GM12892 (cell line): ENCODE results near the gene EPHB2.
"Not testable (repeated sequence)": the region's sequence is repeated elsewhere in the genome, so short reads cannot be mapped to it uniquely, and the experiment has no call there.

Source experiments
- DNase-seq: peaks from one replicate; pipeline ENCODE4 v3.0.0; 2011; ENCODE audit not compliant: insufficient read length
- FAIRE-seq: peaks from 2 replicates; lab custom pipeline; 2011; peaks lifted over from hg19 to GRCh38; lab: Jason Lieb, UNC
- POLR2A ChIP-seq: IDR thresholded peaks from 2 replicates; pipeline ENCODE4 v1.6.1; 2011; ENCODE audit warnings: low read depth, low read length, control low read depth
- POLR2AphosphoS5 ChIP-seq: IDR thresholded peaks from 2 replicates; pipeline ENCODE4 v1.6.1; 2011; ENCODE audit warnings: low read depth, low read length, control low read depth
- TAF1 ChIP-seq: IDR thresholded peaks from 2 replicates; pipeline ENCODE4 v1.6.1; 2011; ENCODE audit warnings: low read depth, mild to moderate bottlenecking, control low read depth, low read length, borderline replicate concordance

Gene EPHB2

DNA sequence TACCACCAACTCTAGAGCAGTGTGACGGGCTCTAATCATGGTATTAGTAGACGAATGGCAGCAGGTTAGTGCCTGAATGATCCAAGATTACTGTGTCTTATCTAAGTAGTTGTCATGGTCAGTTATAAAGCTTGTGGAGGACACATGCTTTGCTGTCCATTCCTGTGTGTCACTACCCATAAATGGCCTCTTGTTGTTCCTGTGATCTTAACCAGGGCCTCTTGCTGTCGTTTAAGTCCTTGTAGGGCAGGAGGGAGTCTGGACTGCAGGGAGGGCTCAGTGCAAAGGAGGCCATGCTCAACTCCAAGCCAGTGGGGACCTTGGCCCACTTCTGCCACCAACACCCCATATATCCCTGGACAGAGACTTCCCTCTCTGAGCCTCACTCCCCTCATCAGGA lies 130.5 kb downstream of the EPHB2 start:
- DNase-seq, result no peak
- no peak for FAIRE-seq
- TF ChIP-seq POLR2A (no peak), TAF1 (no peak), POLR2AphosphoS5 (no peak)

DNA sequence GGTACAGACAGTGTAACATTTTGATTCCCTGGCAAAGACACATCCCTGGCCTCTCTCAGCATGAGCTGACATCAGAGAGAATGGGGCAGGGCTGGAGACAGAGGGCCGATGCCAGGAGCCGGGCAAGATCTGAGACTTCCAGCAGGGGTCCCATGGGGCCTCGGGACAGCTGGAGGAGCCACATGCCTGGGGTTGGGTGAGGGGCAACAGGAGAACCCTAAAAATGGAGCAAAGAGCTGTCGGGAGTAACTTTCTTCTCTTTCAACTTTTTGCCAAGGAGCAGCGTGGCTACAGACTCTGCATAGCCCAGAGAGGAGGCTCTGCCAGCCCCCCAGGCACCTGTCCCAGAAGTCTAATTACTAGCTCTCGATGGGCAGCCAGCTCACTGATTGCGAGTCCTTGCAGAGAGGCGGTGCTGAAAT lies 131.2 kb downstream of the EPHB2 start:
- FAIRE-seq, result no peak
- TF ChIP-seq TAF1 (no peak), POLR2AphosphoS5 (no peak), POLR2A (no peak)
- no peak for DNase-seq

DNA sequence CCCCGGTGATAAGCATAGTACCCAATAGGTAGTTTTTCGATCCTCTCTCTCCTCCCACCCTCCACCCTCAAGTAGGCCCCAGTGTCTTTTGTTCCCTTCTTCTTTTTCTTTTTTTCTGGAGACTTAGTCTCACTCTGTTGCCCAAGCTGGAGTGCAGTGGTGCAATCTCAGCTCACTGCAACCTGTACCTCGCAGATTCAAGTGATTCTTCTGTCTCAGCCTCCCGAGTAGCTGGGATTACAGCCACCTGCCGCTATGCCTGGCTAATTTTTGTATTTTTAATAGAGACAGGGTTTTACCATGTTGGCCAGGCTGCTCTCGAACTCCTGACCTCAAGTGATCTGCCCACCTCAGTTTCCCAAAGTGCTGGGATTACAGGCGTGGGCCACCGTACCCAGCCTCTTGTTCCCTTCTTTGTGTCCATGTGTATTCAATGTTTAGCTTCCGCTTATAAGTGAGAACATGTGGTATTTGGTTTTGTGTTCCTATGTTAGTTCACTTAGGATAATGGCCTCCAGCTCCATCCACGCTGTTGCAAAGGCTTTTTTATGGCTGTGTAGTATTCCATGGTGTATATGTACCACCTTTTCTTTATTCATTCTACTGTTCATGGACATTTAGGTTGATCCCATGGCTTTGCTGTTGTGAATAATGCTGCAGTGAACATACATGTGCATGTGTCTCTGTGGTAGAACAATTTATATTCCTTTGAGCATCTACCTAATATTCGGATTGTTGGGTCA lies 133.0 kb downstream of the EPHB2 start:
- not testable (repeated sequence) for FAIRE-seq

DNA sequence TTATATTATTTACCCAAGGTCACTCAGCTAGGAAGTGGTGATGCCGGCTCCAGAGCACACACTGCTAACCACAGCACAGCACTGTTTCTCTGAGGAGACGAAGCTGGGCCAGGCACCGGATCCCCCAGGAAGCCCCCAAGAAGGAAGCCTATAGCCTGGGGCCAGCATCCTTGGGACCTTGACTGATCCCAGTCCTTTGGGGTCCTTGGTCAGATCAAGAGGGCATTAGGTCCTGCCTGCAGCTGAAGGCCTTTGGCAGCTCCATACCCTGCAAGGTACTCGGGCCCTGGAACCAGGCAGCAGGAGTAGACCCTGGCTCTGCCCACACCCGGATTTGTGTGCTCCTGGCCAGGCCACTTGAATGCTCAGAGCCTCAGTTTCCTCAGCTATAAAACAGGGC lies 134.0 kb downstream of the EPHB2 start:
- no peak for TF ChIP-seq TAF1
- no peak for TF ChIP-seq POLR2A
- TF ChIP-seq POLR2AphosphoS5, result no peak
- DNase-seq (no peak), FAIRE-seq (no peak)

More for the DNA sequence above, 133.0 kb downstream of the EPHB2 start:
- DNase-seq, result not testable (repeated sequence)

DNA sequence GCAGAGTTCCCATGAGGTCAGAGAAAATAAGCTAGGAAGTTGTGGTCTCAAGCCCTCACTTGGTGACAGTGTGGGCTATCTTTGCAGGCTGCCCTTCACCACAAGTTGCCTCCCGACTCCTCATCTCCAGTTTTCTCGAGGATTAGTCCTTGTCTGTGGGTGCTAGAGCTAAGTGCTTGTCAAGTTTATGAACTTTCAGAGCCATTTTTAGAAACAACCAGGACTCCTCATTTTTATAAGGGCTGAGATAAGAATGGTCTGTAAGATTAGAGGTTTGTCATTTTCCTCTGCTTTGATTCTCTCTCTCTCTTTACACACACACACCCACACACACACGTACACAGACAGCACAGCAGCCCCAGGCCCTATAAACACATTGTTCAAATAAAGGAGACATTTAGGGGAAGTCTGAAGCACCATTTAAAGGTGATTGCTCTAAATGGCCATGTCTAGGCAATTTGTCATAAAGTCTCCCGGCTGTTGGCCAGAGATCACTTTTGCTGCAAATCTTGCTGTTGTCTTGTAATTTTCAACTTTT lies 134.8 kb downstream of the EPHB2 start:
- DNase-seq, result no peak
- no peak for TF ChIP-seq POLR2AphosphoS5
- no peak for TF ChIP-seq POLR2A
- no peak for TF ChIP-seq TAF1
- FAIRE-seq, result no peak

DNA sequence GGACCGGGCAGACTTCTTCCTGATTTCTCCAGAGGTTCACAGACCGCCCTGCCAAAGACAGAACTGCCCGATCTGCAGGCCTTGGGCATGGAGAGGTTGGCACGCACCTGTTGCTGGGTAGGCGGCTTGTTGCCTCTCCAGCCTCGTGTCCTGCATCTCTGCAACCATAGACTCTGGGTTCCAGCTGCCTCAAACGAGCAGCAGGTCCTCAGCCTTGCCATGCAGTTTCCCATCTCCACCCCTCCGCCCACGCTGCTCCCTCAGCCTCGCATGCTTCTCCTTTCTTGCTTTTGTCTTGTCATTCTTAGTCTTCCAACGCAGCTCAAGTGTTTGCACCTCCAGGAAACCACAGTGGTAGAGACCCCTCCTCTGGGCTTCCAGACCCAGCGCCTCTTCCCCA lies 135.8 kb downstream of the EPHB2 start:
- FAIRE-seq (no peak), DNase-seq (no peak)
- TF ChIP-seq POLR2A, result no peak
- no peak for TF ChIP-seq TAF1
- TF ChIP-seq POLR2AphosphoS5, result no peak

DNA sequence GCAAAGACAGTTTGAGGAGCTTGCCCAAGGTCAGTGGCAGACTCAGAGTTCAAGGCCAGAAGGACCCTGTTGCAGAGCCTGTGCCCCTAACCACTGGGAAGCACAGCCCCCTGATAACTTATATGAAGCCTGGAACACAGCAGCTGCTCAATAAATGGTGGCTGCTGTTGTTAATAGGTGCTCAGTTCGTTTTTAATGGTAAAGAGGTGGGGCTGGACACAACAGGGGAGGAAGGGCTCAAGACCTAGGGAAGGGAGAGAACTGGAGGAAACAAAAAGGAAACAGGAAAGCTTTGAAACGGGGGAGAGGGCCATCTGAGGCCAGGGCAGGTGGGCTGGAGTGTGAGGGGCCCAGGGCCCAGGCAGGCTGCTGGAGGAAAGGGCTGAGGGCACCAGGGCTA lies 136.6 kb downstream of the EPHB2 start:
- FAIRE-seq, result no peak
- TF ChIP-seq POLR2A, result no peak
- no peak for TF ChIP-seq POLR2AphosphoS5
- no peak for TF ChIP-seq TAF1
- no peak for DNase-seq

DNA sequence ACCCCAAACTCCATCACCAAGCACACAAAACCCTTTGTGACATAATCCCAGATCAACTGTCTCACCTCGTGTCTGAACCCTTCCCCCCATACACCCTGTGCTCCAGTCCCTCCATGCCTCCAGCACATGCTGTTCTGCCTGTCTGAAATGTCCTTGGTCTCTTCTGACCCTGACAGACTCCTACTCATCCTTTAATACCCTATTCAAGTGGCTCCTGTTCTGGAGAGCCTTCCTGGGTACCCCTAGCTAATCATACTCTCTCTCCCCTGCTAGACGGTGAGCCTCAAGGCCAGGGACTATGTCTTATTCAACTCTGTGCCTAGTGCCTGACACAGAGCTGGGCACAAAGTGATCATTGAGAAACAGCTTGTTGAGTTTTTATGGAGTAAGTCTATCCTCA lies 137.1 kb downstream of the EPHB2 start:
- no peak for DNase-seq
- TF ChIP-seq POLR2AphosphoS5 (no peak), POLR2A (no peak), TAF1 (no peak)
- FAIRE-seq, result no peak

DNA sequence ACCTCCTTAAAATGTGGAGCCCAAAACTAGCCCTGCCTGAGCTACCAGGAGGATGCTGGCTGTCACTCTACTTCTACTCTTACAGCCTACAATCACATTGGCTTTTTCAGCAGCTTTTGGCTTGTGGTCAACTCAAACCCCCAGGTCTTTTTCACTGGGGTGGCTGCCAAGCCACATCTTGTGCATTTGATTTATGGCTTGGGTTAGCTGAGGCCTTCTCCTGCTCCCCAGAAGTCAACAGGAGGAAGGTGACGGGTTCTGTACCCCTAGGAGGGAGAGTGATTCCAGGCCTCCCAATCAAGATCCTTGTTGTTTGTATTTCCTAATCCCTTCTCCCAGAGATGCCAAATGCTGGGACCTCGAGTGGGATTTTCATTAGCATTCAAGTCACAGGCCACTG lies 137.8 kb downstream of the EPHB2 start:
- no peak for TF ChIP-seq POLR2AphosphoS5
- DNase-seq (no peak), FAIRE-seq (no peak)

DNA sequence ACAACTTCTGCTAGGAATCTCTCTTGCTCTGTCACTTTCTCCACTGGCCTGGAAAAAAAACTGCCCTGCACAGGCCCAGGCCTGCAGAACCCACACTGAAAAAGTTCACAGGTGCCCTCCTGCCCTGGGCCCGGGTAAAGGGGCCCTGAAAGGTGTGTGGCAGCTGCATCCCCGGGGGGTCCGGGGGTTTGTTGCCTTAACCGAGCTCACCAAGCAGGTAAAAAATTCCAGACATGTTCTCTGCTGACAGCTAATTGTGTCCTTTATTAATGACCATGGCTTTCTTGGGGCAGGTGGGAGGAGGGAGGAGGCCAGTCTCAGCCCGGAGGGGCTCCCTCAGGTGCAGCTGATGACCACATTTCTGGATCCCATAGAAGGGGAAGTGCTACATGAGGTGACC lies 139.1 kb downstream of the EPHB2 start:
- FAIRE-seq (no peak), DNase-seq (no peak)
- TF ChIP-seq POLR2A (no peak), POLR2AphosphoS5 (no peak)

DNA sequence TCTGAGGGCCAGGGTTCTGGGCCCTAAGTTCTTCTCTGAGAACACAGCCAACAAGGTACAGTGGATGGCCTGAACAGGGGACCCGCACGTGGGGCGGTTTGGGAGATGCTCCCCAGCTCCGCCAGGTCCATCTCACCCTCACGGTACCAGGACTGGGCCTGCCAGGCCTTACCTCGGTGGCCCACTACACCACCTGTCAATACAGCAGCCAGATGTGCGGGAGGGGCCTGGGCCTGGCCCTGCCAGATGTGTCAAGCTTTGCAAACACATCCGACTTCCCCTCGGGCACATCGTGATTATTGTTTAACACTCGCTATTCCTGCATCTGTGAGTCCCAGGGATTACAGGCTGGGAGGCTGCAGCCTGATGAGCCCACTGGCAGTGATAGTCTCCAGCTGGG lies 139.6 kb downstream of the EPHB2 start:
- FAIRE-seq (no peak), DNase-seq (no peak)
- no peak for TF ChIP-seq TAF1
- no peak for TF ChIP-seq POLR2AphosphoS5
- no peak for TF ChIP-seq POLR2A

DNA sequence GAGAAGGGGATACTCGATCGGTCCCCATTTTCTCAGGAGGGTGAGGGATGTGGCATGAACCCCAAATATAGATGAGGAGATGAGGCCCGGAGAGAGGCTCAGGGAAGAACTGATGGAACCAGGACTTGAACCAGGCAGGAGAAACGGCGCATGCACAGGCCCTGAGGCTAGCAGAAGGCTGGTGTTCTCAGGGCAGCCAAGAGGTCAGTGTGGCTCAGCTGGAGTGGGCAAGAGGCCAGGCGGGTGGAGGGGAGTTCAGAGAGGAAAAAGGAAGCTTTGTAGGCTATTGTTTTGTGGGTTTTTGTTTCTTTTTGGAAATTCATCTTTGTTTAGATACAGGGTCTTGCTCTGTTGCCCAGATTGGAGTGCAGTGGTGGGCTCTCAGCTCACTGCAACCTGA lies 140.0 kb downstream of the EPHB2 start:
- FAIRE-seq (no peak), DNase-seq (no peak)
- no peak for TF ChIP-seq POLR2A
- TF ChIP-seq TAF1, result no peak
- TF ChIP-seq POLR2AphosphoS5, result no peak

DNA sequence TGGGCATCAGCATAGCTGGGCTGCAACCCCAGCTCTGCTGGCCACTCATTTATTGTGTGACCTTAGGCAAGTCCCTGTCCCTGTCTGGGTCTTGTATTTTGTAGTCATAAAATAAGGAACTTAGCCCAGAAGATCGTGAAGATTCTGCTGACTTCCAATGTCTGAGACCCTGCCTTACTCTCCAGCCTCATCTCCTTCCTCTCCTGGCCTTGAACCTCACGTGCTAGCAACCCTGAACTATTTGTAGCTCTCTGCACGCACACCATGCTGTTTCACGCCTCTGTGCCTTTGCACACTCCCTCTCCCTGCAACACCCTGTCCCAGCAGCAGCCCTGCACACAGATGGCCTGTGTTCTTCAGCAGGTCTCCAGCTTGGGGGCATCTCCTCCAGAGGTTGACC lies 140.9 kb downstream of the EPHB2 start:
- DNase-seq (no peak), FAIRE-seq (no peak)
- no peak for TF ChIP-seq POLR2A
